GM19395 (cell line): Measurements from ENCODE around the gene KDM5A.
"Not testable (repeated sequence)": the region's sequence is repeated elsewhere in the genome, so short reads cannot be mapped to it uniquely, and the experiment has no call there.

ENCODE experiments used
- ATAC-seq: cut with Tn5 transposase; IDR thresholded peaks from one replicate; pipeline ENCODE4 v1.9.1; 2021; ENCODE audit warnings: mild to moderate bottlenecking, moderate library complexity; ENCODE audit not compliant: unreplicated experiment

KDM5A gene

DNA sequence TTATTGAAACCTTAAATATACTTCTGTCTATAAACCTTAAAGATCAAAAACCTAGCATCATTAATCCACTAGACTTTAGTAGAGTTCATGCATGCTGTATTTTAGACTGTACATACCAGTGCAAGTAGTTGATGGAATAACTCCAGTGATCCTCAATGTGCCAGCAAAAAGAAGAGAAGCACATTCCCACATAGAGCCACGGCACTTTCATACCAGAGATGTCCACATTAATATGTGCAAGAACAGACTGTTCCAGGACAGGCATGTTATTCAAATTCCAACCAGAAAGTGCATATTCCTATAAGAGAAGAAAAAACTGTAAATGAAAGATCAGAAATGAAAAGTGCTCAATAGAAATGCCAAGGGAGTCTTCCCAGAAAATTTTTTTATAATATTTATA is 55.0 kb downstream of the KDM5A start:
- no peak for ATAC-seq

DNA sequence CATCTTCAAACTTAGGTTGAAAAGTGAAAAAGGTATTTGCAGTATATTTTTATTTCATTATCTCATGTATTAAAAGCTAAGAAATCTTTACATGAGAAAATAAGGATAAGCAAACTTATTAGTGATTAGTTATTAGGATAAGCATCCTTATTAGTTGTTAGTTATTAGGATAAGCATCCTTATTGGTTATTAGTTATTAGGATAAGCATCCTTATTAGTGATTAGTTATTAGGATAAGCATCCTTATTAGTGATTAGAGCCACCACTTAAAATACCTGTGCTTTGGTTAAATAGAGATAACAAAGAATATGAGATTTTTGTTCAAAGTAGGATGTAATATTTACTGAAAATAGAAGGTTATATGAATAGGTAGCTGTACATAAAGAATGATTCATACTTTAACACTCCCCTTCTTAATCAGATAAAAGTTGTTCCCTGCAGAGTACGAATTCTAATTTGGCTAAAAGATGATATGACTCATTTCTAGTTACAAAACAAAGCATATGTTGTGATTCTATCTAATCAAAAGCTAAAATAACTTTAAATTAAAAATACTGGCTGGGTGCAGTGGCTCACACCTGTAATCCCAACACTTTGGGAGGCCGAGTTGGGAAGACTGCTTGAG is 56.4 kb downstream of the KDM5A start:
- no peak for ATAC-seq

DNA sequence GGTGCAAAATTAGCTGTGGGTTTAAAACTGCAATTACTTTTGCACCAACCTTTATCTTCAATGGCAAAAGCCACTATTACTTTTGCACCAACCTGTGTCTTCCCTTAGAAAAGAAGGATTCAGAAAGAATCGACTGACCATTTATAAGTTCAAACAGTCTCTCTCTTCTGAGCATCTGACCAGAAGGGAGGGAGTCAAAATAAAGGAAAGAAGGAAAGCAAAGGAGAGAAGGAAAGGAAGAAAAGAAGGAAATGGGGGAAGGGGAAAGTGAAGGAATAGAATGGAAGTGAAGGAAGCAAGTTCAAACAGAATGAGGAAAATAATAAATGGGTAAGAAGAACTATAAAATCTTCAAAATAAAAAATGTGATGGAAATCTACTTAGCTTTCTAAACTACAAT is 57.8 kb downstream of the KDM5A start:
- ATAC-seq = no peak

DNA sequence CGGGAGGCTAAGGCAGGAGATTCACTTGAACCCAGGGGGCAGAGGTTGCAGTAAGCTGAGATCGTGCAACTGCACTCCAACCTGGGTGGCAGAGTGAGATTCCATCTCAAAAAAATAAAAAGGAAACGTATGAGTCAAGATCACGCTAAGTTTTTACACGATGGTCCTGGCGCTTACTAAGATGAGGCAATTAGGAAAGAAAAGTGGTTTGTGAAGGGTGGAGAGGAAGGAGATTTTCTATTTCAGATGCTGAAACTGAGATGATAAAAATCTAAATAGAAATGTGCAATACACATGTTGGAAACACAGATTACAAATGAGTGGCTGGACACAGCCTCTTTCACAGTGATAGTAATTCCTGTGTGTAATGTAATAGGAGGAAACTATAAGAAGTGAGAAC is 63.2 kb downstream of the KDM5A start:
- ATAC-seq = no peak

DNA sequence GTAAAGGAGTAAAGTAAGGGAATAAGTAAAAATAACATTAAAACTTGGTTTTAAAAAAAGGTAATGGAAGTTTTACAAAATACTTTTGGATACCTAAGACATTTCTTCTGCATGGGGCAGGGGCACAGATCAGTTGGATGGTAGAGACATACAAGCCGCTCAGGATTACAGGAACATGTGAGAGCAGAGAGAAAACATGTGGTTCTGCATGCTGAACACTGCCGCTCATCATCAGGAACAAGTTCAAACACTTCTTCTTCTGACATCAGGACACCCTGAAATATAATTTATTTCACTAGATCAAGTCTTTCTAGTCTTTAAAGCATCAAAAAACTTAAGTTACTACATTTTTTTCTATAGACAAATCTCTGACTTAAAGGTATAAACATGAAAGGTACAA is 65.6 kb downstream of the KDM5A start:
- ATAC-seq = no peak

DNA sequence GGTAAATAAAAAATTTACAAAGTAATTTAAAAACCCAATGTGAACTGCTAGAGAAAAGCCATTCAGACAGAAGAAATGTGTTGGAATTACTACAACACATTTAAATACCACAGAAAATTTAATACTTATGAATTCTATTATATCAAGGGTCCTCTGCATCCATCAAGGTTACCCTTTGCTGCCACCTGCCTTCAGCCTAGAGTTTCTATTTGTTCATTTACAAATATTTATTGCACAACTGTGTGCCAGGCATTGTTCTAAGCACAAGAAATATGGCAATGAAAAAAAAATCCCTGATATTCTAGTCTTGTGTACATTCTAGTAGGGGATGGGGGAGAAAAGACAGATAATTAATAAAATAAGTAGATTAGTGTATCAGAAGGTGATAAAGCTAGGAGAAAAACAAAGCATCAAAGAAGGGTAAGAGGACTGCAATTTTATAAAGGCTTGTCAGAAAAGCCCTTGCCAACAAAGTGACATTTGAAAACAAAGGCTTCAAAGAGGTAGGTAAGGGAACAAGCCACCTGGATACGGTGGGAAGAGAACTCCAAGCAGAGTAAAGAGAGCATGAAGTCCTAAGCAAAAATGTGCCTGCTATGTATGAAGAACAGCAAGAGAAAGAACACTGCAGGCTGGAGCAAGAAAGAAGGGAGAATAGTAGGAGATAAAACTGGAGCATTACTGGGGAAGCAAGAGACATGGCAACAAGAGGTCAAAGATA is 67.4 kb downstream of the KDM5A start:
- ATAC-seq = no peak

DNA sequence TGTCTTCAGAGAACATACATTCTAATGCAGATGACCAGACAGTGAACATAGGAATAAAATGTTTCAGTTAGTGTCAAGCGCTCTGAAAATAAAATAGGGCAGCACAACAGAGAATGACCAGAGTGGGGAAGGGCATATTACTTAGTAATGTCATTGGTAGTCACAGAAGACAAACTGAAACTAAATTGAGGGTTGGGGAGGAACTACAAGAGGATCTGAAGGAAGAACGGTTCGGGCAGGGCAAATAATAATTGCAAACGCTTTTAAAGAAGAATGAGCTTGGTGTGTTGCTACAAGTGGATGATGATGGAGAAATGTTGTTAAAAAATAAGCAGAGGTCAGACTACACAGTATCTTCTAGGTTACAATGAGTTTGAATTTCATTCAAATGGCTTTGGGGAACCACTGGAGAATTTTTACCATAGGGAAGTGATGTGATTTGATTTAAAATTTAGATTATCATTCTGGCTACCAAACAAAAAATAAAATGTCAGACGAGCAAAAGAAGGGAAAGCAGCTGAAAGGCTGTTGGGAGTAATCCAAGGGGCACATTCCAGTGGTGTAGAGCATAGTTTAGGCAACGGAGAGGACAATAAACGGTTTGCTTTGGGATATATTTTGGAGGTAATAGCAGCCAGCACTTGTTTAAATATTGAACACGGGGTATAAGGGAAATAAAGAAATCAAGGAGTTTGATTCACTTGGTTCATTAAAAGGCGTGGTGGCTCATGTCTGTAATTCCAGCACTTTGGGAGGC is 70.2 kb downstream of the KDM5A start:
- ATAC-seq = no peak

DNA sequence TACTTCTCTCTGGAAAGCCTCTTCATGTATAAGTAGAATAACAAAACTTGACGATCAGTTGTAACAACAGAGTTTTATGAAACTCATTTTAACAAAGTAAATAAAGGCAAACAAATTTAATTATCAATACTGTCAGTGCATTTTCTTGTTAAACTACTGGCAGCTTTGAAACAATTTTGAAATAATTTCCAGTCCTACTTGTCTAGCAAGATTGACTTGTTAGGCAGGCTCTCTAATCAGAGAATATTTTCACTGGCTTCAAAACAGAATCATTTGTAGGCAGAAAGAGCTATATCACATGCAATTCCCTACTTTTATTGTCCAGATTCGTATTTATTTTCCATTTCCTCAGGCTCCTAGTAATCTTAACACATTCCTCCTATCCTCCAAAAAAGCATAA is 80.6 kb downstream of the KDM5A start:
- ATAC-seq = no peak

DNA sequence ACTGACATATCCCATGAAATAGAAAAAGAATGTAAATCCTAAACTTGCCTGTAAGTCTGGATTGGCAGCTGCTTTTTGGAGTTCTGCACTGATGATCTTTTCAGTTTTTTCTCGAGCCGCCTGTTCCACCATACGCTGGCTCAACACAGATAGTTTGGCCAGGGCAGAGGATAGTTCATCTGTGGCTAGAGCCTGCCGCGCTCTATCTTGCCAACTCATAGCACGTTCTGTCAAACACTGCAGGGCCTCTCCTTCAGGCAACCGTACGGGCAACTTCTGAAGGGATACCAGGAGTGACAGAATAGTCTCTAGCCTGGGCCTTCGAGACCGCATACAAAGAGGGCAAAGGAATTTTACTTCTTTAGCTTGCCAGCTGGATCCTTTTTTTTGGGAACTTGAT is 81.7 kb downstream of the KDM5A start:
- no peak for ATAC-seq

DNA sequence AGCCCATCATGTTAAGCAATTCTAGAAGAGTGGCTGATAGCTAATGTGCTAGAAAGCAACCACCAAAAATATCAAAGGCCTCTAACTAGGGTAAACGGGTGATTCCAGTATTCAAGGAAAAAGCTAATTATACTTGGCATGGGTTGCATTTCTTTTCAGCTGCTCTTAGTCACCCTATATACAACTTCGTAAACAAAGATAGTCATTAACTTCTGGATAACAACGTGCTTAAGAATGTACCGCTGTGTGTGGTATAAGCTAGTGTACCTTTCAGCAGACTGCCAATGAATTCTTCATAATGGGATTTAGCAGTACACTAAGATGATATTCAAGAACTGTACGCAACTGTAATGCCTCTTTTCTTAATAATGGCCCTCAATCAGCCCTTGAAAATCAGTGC is 84.3 kb downstream of the KDM5A start:
- ATAC-seq = no peak

DNA sequence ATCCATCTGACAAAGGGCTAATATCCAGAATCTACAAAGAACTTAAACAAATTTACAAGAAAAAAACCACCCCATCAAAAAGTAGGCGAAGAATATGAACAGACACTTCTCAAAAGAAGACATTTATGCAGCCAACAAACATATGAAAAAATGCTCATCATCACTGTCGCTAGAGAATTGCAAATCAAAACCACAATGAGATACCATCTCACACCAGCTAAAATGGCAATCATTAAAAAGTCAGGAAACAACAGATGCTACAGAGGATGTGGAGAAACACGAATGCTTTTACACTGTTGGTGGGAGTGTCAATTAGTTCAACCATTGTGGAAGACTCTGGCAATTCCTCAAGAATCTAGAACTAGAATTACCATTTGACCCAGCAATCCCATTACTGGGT is 86.4 kb downstream of the KDM5A start:
- ATAC-seq = not testable (repeated sequence)

DNA sequence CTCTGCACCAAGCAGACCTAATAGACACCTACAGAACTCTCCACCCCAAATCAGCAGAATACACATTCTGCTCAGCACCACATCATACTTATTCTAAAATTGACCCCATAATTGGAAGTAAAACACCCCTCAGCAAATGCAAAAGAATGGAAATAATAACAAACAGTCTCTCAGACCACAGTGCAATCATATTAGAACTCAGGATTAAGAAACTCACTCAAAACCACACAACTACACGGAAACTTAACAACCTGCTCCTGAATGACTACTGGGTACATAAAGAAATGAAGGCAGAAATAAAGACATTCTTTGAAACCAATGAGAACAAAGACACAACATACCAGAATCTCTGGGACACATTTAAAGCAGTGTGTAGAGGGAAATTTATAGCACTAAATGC is 89.0 kb downstream of the KDM5A start:
- ATAC-seq = not testable (repeated sequence)

DNA sequence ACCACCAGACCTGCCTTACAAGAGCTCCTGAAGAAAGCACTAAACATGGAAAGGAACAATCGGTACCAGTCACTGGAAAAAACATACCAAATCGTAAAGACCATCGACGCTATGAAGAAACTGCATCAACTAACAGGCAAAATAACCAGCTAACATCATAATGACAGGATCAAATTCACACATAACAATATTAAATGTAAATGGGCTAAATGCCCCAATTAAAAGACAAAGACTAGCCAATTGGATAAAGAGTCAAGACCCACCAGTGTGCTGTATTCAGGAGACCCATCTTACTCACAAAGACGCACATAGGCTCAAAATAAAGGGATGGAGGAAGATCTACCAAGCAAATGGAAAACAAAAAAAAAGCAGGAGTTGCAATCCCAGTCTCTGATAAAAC is 89.6 kb downstream of the KDM5A start:
- ATAC-seq = not testable (repeated sequence)

DNA sequence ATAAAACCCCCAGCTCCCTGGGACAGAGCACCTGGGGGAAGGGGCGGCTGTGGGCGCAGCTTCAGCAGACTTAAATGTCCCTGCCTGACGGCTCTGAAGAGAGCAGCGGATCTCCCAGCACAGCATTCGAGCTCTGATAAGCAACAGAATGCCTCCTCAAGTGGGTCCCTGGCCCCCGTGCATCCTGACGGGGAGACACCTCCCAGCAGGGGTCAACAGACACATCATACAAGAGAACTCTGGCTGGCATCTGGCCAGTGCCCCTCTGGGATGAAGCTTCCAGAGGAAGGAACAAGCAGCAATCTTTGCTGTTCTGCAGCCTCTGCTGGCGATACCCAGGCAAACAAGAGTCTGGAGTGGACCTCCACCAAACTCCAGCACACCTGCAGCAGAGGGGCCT is 91.1 kb downstream of the KDM5A start:
- not testable (repeated sequence) for ATAC-seq

DNA sequence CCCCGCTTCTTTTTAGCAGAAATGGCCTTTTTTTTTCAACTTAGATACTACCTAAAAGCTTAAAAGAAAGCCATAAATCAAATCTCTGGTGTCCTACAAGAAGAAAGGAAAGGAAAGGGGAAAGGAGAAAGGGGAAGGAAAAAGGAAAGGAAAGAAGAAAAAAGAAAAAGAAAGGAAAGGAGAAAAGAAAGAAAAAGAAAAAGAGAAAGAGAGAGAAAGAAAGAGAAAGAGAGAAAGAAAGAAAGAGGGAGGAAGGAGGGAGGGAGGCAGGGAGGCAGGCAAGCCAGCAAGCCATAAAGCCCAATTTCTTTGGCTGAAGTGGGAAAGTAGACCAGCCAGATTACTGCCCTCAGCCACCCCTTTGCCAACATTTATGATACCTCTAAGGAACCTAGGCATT is 94.0 kb downstream of the KDM5A start:
- no peak for ATAC-seq

DNA sequence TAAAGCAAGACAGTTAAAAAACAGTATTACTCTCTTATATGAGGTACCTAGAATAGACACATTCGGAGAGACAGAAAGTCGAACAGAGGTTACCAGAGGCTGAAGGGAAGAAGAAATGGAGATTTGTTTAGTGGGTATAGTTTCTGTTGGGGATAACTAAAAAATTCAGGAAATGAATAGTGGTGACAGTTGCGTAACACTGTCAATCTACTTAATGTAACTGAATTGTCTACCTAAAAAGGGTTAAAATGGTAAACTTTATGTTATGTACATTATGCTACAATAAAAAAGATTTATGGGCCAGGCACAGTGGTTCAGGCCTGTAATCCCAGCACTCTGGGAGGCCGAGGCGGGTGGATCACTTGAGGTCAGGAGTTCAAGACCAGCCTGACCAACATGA is 95.9 kb downstream of the KDM5A start:
- no peak for ATAC-seq

DNA sequence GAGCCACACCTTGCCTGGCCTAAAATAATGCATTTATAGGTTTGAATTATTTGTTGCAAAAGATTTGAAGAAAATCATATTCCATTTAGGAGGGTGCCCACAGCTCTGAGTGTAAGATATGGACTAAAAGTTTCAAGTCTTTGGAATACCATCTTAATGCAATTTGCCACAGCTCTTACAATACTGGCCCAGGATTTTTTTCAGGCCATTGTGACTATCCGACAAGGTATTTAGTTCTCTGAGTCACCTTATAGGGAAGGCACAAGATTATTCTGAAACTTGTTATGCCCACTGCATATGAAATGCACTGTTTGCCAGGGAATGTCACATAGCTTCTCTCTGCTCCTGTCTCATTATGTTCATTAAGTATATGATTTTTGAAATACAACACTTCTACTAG is 96.9 kb downstream of the KDM5A start:
- ATAC-seq = no peak

DNA sequence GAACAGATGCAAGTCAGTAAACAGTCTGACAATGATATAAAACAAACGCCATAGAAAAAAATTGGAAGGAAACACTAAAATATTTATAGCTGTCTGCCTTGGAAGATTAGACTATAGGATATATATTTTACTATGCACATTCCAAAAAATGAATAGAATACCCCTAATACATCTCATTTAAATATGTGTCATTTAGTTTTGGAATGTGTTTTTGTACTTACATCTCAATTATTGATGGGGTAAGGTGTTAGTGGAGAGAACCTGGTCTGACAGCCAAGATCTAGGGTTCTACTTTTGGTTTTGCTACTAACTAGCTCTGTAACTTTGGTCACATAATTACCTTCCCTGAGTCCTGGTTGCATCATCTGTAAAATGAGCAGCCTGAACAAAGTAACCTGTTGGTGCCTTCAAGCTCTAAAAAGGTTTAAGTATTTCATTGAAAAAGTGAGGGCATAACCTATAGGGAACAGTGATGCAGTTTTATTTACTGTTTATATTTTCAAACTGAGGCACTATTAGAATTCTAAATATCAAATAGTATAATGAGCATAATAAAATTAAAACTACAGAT is 97.9 kb downstream of the KDM5A start:
- no peak for ATAC-seq

DNA sequence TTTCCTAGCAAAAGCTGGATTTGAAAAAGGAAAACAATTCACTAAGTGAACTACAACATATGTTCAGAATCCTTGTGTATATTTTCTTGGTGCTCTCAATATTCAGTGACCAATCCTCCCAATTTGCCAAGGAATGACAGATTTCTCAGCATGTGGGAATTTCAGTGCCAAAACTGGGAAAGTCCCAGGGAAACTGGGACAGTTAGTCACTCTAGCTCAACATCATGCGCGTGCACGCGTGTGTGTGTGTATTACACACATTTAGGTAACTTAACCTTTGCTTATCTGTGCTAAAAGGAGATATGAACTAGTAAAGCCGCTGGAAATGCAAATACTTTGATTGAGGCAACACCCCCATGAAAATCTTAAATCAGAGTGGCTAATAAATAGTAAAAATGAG is 100.4 kb downstream of the KDM5A start:
- ATAC-seq = no peak

DNA sequence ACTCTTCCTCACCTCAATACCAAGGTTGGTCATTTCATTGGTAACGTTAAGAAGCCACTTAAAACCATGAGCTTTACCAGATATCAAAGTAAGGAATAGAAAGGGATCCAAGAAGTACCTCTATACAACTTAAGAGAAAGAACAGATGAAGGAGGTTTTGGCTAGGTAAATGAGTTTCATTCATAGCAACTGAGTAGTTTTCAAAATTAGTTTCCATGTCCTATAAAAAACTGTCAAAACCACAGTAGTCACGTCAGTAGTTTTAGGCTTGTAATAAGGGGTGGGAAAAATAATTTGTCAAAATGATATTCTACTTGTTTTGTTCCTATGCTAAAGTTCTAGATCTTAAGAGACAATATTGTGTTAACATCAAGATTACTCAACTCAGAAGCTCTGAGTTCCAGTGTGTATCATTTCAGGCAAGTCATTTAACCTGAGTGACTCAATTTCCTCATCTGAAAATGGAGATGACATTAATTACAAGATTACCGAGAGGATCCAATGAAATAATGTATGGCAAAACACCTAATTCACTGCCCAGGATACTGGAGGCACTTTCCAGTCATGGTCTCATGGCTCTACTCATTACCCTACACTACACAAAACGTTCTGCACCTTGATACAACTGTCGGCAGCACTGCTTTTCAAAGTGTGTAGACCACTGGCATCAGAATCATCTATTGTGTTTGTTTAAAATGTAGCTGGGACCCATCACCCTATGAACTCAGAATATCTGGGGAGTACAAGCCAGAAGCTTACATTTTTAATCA is 102.4 kb downstream of the KDM5A start:
- no peak for ATAC-seq

DNA sequence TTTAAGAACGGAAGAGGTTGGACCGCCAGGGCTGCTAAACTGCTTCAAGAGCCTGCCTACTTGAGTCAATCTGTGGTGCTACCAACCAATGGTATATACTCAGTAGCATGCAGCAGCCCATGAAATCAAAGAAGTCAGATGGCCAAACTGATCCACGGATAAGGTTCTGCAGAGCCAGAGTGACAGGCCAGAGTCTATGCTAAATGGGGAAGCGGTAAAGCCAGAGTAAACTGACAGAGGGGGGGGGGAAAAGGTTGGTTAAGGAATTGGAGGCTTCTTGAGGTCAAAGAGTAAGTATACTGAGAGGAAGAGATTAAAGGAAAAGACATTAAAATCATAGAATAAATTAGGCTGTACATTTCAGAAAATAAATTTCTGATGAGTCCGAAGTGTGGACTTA is 111.1 kb downstream of the KDM5A start:
- ATAC-seq = no peak
